ENCODE measurements around the gene KCNAB1.

- TF ChIP-seq, protein P1, sequence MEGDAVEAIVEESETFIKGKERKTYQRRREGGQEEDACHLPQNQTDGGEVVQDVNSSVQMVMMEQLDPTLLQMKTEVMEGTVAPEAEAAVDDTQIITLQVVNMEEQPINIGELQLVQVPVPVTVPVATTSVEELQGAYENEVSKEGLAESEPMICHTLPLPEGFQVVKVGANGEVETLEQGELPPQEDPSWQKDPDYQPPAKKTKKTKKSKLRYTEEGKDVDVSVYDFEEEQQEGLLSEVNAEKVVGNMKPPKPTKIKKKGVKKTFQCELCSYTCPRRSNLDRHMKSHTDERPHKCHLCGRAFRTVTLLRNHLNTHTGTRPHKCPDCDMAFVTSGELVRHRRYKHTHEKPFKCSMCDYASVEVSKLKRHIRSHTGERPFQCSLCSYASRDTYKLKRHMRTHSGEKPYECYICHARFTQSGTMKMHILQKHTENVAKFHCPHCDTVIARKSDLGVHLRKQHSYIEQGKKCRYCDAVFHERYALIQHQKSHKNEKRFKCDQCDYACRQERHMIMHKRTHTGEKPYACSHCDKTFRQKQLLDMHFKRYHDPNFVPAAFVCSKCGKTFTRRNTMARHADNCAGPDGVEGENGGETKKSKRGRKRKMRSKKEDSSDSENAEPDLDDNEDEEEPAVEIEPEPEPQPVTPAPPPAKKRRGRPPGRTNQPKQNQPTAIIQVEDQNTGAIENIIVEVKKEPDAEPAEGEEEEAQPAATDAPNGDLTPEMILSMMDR (IDR thresholded peaks at IDR 0.05): no peak
- TF ChIP-seq EP300 (IDR thresholded peaks at IDR 0.05) (no peak), POLR2A (IDR thresholded peaks at IDR 0.05) (no peak)
Observed at GRCh38 chr3:156443079-156443478, 322.7 kb downstream of the KCNAB1 start.

Data from suprapubic skin (tissue), 3 donors.